ENCODE data around the gene IFFO2. TPM values are rescaled to one million over a fixed set of nuclear protein-coding genes. Genes with fewer than 3 reads are reported as not detected.

Gene IFFO2
- total and polyA plus RNA-seq, 4 donors = 0.88 to 7.4 (median 3.0) TPM

- TF ChIP-seq REST (IDR thresholded peaks at IDR 0.05) = no peak
- no peak for TF ChIP-seq ATF3 (IDR thresholded peaks at IDR 0.05)
Measured at GRCh38 chr1:18970762-18971161, 14.3 kb upstream of the IFFO2 start (continued).

- TF ChIP-seq MAX (IDR thresholded peaks at IDR 0.05) (no peak), HNF4A (conservative IDR thresholded peaks at IDR 0.05) (no peak), FOXA1 (IDR thresholded peaks at IDR 0.05) (no peak), ATF3 (IDR thresholded peaks at IDR 0.05) (no peak), SP1 (IDR thresholded peaks at IDR 0.05) (no peak), HNF4G (IDR thresholded peaks at IDR 0.05) (no peak), RAD21 (IDR thresholded peaks at IDR 0.05) (no peak), YY1 (IDR thresholded peaks at IDR 0.05) (no peak), JUND (IDR thresholded peaks at IDR 0.05) (no peak), RXRA (IDR thresholded peaks at IDR 0.05) (no peak), GABPA (IDR thresholded peaks at IDR 0.05 in 1 of 2, conservative IDR thresholded peaks at IDR 0.05 in 1 of 2) (no peak), NR2F2 (IDR thresholded peaks at IDR 0.05) (no peak), CTCF (IDR thresholded peaks at IDR 0.05; ENCODE audit: low read depth, low read length, missing input control) (no peak), FOXA2 (IDR thresholded peaks at IDR 0.05) (no peak), ZBTB33 (IDR thresholded peaks at IDR 0.05) (no peak), TAF1 (conservative IDR thresholded peaks at IDR 0.05) (no peak), EGR1 (IDR thresholded peaks at IDR 0.05; ENCODE audit: low read depth in 2 of 2) (no peak), REST (IDR thresholded peaks at IDR 0.05) (no peak)
- no peaks in the 10 kb centered on the region for H3K27me3 ChIP-seq (ENCODE audit: control insufficient read depth in 4 of 4, insufficient read depth in 4 of 4, low read length in 3 of 4)
- no peak for DNase-seq (ENCODE audit: low spot score)
- WGBS = 91% methylated on average over 7 of the region's 7 CpGs
- no peaks in the 10 kb centered on the region for H3K36me3 ChIP-seq (ENCODE audit: control insufficient read depth in 4 of 4, insufficient read depth in 3 of 4, low read depth in 1 of 4, low read length in 3 of 4)
- H3K9ac ChIP-seq (ENCODE audit: low read depth in 1 of 2, low read length in 2 of 2) = no peak overlapping the region
- H3K27ac ChIP-seq (ENCODE audit: low read depth in 1 of 2, low read length in 2 of 2) = no peak overlapping the region
- no peak overlapping the region for H3K4me3 ChIP-seq (ENCODE audit: low read depth in 1 of 3, low read length in 3 of 3)
- H3K4me1 ChIP-seq (ENCODE audit: control insufficient read depth in 4 of 4, insufficient read depth in 4 of 4, low read length in 3 of 4) = peaks cover 0 to 3% (median 0%) of the 10 kb centered on the region in 4 donors
- H3K9me3 ChIP-seq (ENCODE audit: control insufficient read depth in 4 of 4, low read length in 3 of 4) = no peaks in the 10 kb centered on the region
Measured at GRCh38 chr1:18970358-18970757, 13.9 kb upstream of the IFFO2 start.

Data from liver (tissue), 9 donors.